ENCODE measurements around the gene AKR1C4. TPM values are rescaled to one million over a fixed set of nuclear protein-coding genes. Genes with fewer than 3 reads are reported as not detected.

The AKR1C4 gene
- total and polyA plus RNA-seq, 2 experiments from 2014 or later: 0.40 to 1.7 TPM

GRCh38 chr10:5260828-5261227, 64.2 kb downstream of the AKR1C4 start:
- peaks cover 12% of the 10 kb centered on the region for H3K9me3 ChIP-seq (ENCODE audit: low read depth)
- TF ChIP-seq EZH2phosphoT487 (IDR thresholded peaks at IDR 0.05; ENCODE audit: low read depth, severe bottlenecking, unreplicated experiment) (no peak), CTCF (IDR thresholded peaks at IDR 0.05; ENCODE audit: poor library complexity) (no peak), EZH2 (IDR thresholded peaks at IDR 0.05; ENCODE audit: borderline replicate concordance) (no peak)
- H3K9me2 ChIP-seq (replicated peaks; ENCODE audit: insufficient read depth): no peaks in the 10 kb centered on the region
- H3K27me3 ChIP-seq: no peaks in the 10 kb centered on the region
- no peaks in the 10 kb centered on the region for H3K79me2 ChIP-seq
- no peaks in the 10 kb centered on the region for H3K4me1 ChIP-seq (ENCODE audit: insufficient read depth)
- H2AFZ ChIP-seq: no peak overlapping the region
- H3K36me3 ChIP-seq (replicated peaks; ENCODE audit: insufficient read depth, low read depth): no peaks in the 10 kb centered on the region
- no peak overlapping the region for H3K4me3 ChIP-seq
- H4K20me1 ChIP-seq (ENCODE audit: insufficient read depth, poor library complexity, severe bottlenecking): no peaks in the 10 kb centered on the region
- no peak for DNase-seq (ENCODE audit: low spot score)
- 94% methylated on average over 3 of the region's 3 CpGs for WGBS (ENCODE audit: low lambda C conversion rate, missing lambda C conversion rate)
- no peak overlapping the region for H3K27ac ChIP-seq
- no peak overlapping the region for H3K4me2 ChIP-seq

- no peak for DNase-seq (ENCODE audit: low spot score)
- H3K4me2 ChIP-seq: no peak overlapping the region
- no peaks in the 10 kb centered on the region for H3K4me1 ChIP-seq (ENCODE audit: insufficient read depth)
- no peaks in the 10 kb centered on the region for H3K36me3 ChIP-seq (replicated peaks; ENCODE audit: insufficient read depth, low read depth)
- no peaks in the 10 kb centered on the region for H3K79me2 ChIP-seq
- H3K9me3 ChIP-seq (ENCODE audit: low read depth): peaks cover 21% of the 10 kb centered on the region
- no peaks in the 10 kb centered on the region for H4K20me1 ChIP-seq (ENCODE audit: insufficient read depth, poor library complexity, severe bottlenecking)
- H3K4me3 ChIP-seq: no peak overlapping the region
- H3K9me2 ChIP-seq (replicated peaks; ENCODE audit: insufficient read depth): no peaks in the 10 kb centered on the region
- no peak overlapping the region for H2AFZ ChIP-seq
- TF ChIP-seq CTCF (IDR thresholded peaks at IDR 0.05; ENCODE audit: poor library complexity) (no peak), EZH2phosphoT487 (IDR thresholded peaks at IDR 0.05; ENCODE audit: low read depth, severe bottlenecking, unreplicated experiment) (no peak), EZH2 (IDR thresholded peaks at IDR 0.05; ENCODE audit: borderline replicate concordance) (no peak)
- WGBS (ENCODE audit: low lambda C conversion rate, missing lambda C conversion rate): 82% methylated on average over 1 of the region's 1 CpG
- no peak overlapping the region for H3K27ac ChIP-seq
- no peaks in the 10 kb centered on the region for H3K27me3 ChIP-seq
These were observed 68.5 kb downstream of the AKR1C4 start for GRCh38 chr10:5265139-5265538.

- no peaks in the 10 kb centered on the region for H3K27me3 ChIP-seq
- no peak overlapping the region for H3K4me3 ChIP-seq
- WGBS (ENCODE audit: low lambda C conversion rate, missing lambda C conversion rate): 76% methylated on average over 1 of the region's 1 CpG
- no peaks in the 10 kb centered on the region for H3K36me3 ChIP-seq (replicated peaks; ENCODE audit: insufficient read depth, low read depth)
- no peaks in the 10 kb centered on the region for H4K20me1 ChIP-seq (ENCODE audit: insufficient read depth, poor library complexity, severe bottlenecking)
- H3K9me3 ChIP-seq (ENCODE audit: low read depth): peaks cover 21% of the 10 kb centered on the region
- H3K27ac ChIP-seq: no peak overlapping the region
- H3K4me1 ChIP-seq (ENCODE audit: insufficient read depth): no peaks in the 10 kb centered on the region
- DNase-seq (ENCODE audit: low spot score): no peak
- H2AFZ ChIP-seq: no peak overlapping the region
- no peaks in the 10 kb centered on the region for H3K9me2 ChIP-seq (replicated peaks; ENCODE audit: insufficient read depth)
- H3K4me2 ChIP-seq: no peak overlapping the region
- no peaks in the 10 kb centered on the region for H3K79me2 ChIP-seq
- TF ChIP-seq EZH2 (IDR thresholded peaks at IDR 0.05; ENCODE audit: borderline replicate concordance): no peak
- no peak for TF ChIP-seq EZH2phosphoT487 (IDR thresholded peaks at IDR 0.05; ENCODE audit: low read depth, severe bottlenecking, unreplicated experiment)
- no peak for TF ChIP-seq CTCF (IDR thresholded peaks at IDR 0.05; ENCODE audit: poor library complexity)
These were observed 69.7 kb downstream of the AKR1C4 start for GRCh38 chr10:5266351-5266750.

- Histone ChIP-seq H3K4me1 (ENCODE audit: insufficient read depth) (no peaks in the 10 kb centered on the region), H3K9me3 (ENCODE audit: low read depth) (peaks cover 21% of the 10 kb centered on the region), H3K4me2 (no peak overlapping the region), H3K27me3 (no peaks in the 10 kb centered on the region), H3K4me3 (no peak overlapping the region), H2AFZ (no peak overlapping the region), H3K27ac (no peak overlapping the region), H3K36me3 (replicated peaks; ENCODE audit: insufficient read depth, low read depth) (no peaks in the 10 kb centered on the region), H3K9me2 (replicated peaks; ENCODE audit: insufficient read depth) (no peaks in the 10 kb centered on the region), H4K20me1 (ENCODE audit: insufficient read depth, poor library complexity, severe bottlenecking) (no peaks in the 10 kb centered on the region), H3K79me2 (no peaks in the 10 kb centered on the region)
- TF ChIP-seq CTCF (IDR thresholded peaks at IDR 0.05; ENCODE audit: poor library complexity) (no peak), EZH2 (IDR thresholded peaks at IDR 0.05; ENCODE audit: borderline replicate concordance) (no peak), EZH2phosphoT487 (IDR thresholded peaks at IDR 0.05; ENCODE audit: low read depth, severe bottlenecking, unreplicated experiment) (no peak)
- no peak for DNase-seq (ENCODE audit: low spot score)
- WGBS (ENCODE audit: low lambda C conversion rate, missing lambda C conversion rate): 96% methylated on average over 1 of the region's 1 CpG
These were observed 70.2 kb downstream of the AKR1C4 start for GRCh38 chr10:5266804-5267203.

Measured in hepatocyte (in vitro differentiated cells).